ENCODE results near the gene GBP6. TPM values are rescaled to one million over a fixed set of nuclear protein-coding genes. Genes with fewer than 3 reads are reported as not detected.
A peak's percentile ranks its signal among the peaks of the same experiment; 100 is the strongest.
"Not testable (repeated sequence)": the region's sequence is repeated elsewhere in the genome, so short reads cannot be mapped to it uniquely, and the experiment has no call there.

Gene GBP6
- total and polyA plus RNA-seq, 7 donors: 0.03 to 0.10 (median 0.03) TPM; not detected in 3

- 48 to 64% (median 50%) methylated on average over 1 of the region's 1 CpG for WGBS, 3 donors
- no peak for TF ChIP-seq CTCF (IDR thresholded peaks at IDR 0.05)
- Histone ChIP-seq H3K4me1 (no peaks in the 10 kb centered on the region), H3K27ac (no peak overlapping the region), H3K27me3 (ENCODE audit: insufficient read depth in 3 of 3, low read length in 2 of 3) (no peaks in the 10 kb centered on the region), H3K4me3 (no peak overlapping the region), H3K36me3 (ENCODE audit: insufficient read depth in 1 of 2, low read depth in 1 of 2) (no peaks in the 10 kb centered on the region), H3K9me3 (no peaks in the 10 kb centered on the region)
- ATAC-seq: no peak
- intact Hi-C loops (cut with DNase I): no loop called here
- no peak for DNase-seq
Observed at GRCh38 chr1:89391686-89392085, 27.8 kb downstream of the GBP6 start.

GRCh38 chr1:89394851-89395250 lies 31.0 kb downstream of the GBP6 start:
- 69 to 84% (median 83%) methylated on average over 3 of the region's 3 CpGs for WGBS, 3 donors
- H3K27me3 ChIP-seq (ENCODE audit: insufficient read depth in 3 of 3, low read length in 2 of 3): no peaks in the 10 kb centered on the region

GRCh38 chr1:89396902-89397301 lies 33.0 kb downstream of the GBP6 start:
- Histone ChIP-seq H3K36me3 (ENCODE audit: insufficient read depth in 1 of 2, low read depth in 1 of 2) (no peaks in the 10 kb centered on the region), H3K4me1 (no peaks in the 10 kb centered on the region), H3K27ac (no peak overlapping the region), H3K27me3 (ENCODE audit: insufficient read depth in 3 of 3, low read length in 2 of 3) (no peaks in the 10 kb centered on the region), H3K4me3 (no peak overlapping the region), H3K9me3 (no peaks in the 10 kb centered on the region)
- intact Hi-C loops (cut with DNase I): no loop called here
- TF ChIP-seq CTCF (IDR thresholded peaks at IDR 0.05): no peak
- no peak for ATAC-seq
- DNase-seq: no peak

More at GRCh38 chr1:89394851-89395250, 31.0 kb downstream of the GBP6 start:
- TF ChIP-seq CTCF (IDR thresholded peaks at IDR 0.05): no peak
- no peaks in the 10 kb centered on the region for H3K4me1 ChIP-seq
- H3K9me3 ChIP-seq: no peaks in the 10 kb centered on the region
- H3K4me3 ChIP-seq: no peak overlapping the region
- ATAC-seq: no peak
- intact Hi-C loops (cut with DNase I): no loop called here
- DNase-seq: no peak
- no peak overlapping the region for H3K27ac ChIP-seq
- H3K36me3 ChIP-seq (ENCODE audit: insufficient read depth in 1 of 2, low read depth in 1 of 2): no peaks in the 10 kb centered on the region

GRCh38 chr1:89405275-89405929 lies 41.5 kb downstream of the GBP6 start:
- 67 to 76% (median 74%) methylated on average over 11 of the region's 11 CpGs for WGBS, 3 donors
- H3K27me3 ChIP-seq (ENCODE audit: insufficient read depth in 3 of 3, low read length in 2 of 3): no peaks in the 10 kb centered on the region
- no peaks in the 10 kb centered on the region for H3K9me3 ChIP-seq
- no peak overlapping the region for H3K27ac ChIP-seq
- DNase-seq (no peak), ATAC-seq (no peak)
- H3K4me3 ChIP-seq: no peak overlapping the region
- no peaks in the 10 kb centered on the region for H3K36me3 ChIP-seq (ENCODE audit: insufficient read depth in 1 of 2, low read depth in 1 of 2)
- H3K4me1 ChIP-seq: no peaks in the 10 kb centered on the region
- TF ChIP-seq CTCF (IDR thresholded peaks at IDR 0.05): no peak
- intact Hi-C loops (cut with DNase I): no loop called here

GRCh38 chr1:89407360-89407759 lies 43.5 kb downstream of the GBP6 start:
- H3K27me3 ChIP-seq (ENCODE audit: insufficient read depth in 3 of 3, low read length in 2 of 3): no peaks in the 10 kb centered on the region
- peak overlapping the region; percentile 41 for H3K27ac ChIP-seq
- no peaks in the 10 kb centered on the region for H3K4me1 ChIP-seq
- ATAC-seq (peak in 1 of 4 donors; percentile 33), DNase-seq (no peak)
- peak overlapping the region; percentile 52 for H3K4me3 ChIP-seq
- WGBS, 3 donors: 0% methylated on average over 1 of the region's 1 CpG
- intact Hi-C loops (cut with DNase I): no loop called here
- no peak for TF ChIP-seq CTCF (IDR thresholded peaks at IDR 0.05)
- no peaks in the 10 kb centered on the region for H3K36me3 ChIP-seq (ENCODE audit: insufficient read depth in 1 of 2, low read depth in 1 of 2)
- no peaks in the 10 kb centered on the region for H3K9me3 ChIP-seq

- H3K36me3 ChIP-seq (ENCODE audit: insufficient read depth in 1 of 2, low read depth in 1 of 2); DNase-seq; intact Hi-C loops (cut with DNase I); H3K4me1 ChIP-seq; ATAC-seq; H3K27me3 ChIP-seq (ENCODE audit: insufficient read depth in 3 of 3, low read length in 2 of 3); H3K9me3 ChIP-seq: not testable (repeated sequence)
- peak overlapping the region; percentile 52 for H3K4me3 ChIP-seq
- 31 to 58% (median 34%) methylated on average over 2 of the region's 2 CpGs for WGBS, 3 donors
- peak overlapping the region; percentile 41 for H3K27ac ChIP-seq
Observed at GRCh38 chr1:89407768-89408167, 43.9 kb downstream of the GBP6 start.

Measured in psoas muscle (tissue), 8 donors.